Right renal cortex interstitium (tissue), 3 donors: ENCODE data around the gene COL23A1. TPM values are rescaled to one million over a fixed set of nuclear protein-coding genes. Genes with fewer than 3 reads are reported as not detected.
"Not testable (repeated sequence)": the region's sequence is repeated elsewhere in the genome, so short reads cannot be mapped to it uniquely, and the experiment has no call there.

Experiments used
- DNase-seq, 3 donors: peaks; one replicate each; pipeline ENCODE4 v3.0.0-alpha.2; 2013; ENCODE audit warnings: low read depth in 3 of 3, low spot score in 2 of 3
- polyA plus RNA-seq, 3 donors: library from polyadenylated mRNA; unstranded; fragments of 120-200 nt; gene quantifications; one replicate each; pipeline ENCODE4 v1.2.1, GENCODE V29; 2013; ENCODE audit not compliant: insufficient read length in 3 of 3

COL23A1 gene
- polyA plus RNA-seq, 3 donors: 4.8 to 5.2 (median 4.9) TPM

- DNase-seq: not testable (repeated sequence)
These were observed 103.2 kb downstream of the COL23A1 start for GRCh38 chr5:178486878-178487512.

GRCh38 chr5:178486239-178486641 is 104.0 kb downstream of the COL23A1 start:
- DNase-seq: no peak

- DNase-seq: no peak
These were observed 106.6 kb downstream of the COL23A1 start for GRCh38 chr5:178483620-178484019.

- no peak for DNase-seq
These were observed 110.9 kb downstream of the COL23A1 start for GRCh38 chr5:178479261-178479660.

- DNase-seq: no peak
These were observed 111.8 kb downstream of the COL23A1 start for GRCh38 chr5:178478370-178478769.

- DNase-seq: no peak
These were observed 112.4 kb downstream of the COL23A1 start for GRCh38 chr5:178477802-178478201.

GRCh38 chr5:178476972-178477754 is 113.0 kb downstream of the COL23A1 start:
- DNase-seq: no peak

GRCh38 chr5:178476531-178476930 is 113.7 kb downstream of the COL23A1 start:
- DNase-seq: no peak

GRCh38 chr5:178475422-178475821 is 114.8 kb downstream of the COL23A1 start:
- no peak for DNase-seq

GRCh38 chr5:178474562-178475184 is 115.5 kb downstream of the COL23A1 start:
- DNase-seq: no peak

GRCh38 chr5:178473854-178474253 is 116.3 kb downstream of the COL23A1 start:
- no peak for DNase-seq

GRCh38 chr5:178472138-178472537 is 118.1 kb downstream of the COL23A1 start:
- no peak for DNase-seq

- no peak for DNase-seq
These were observed 118.5 kb downstream of the COL23A1 start for GRCh38 chr5:178471711-178472110.

- no peak for DNase-seq
These were observed 119.5 kb downstream of the COL23A1 start for GRCh38 chr5:178470760-178471025.

GRCh38 chr5:178469975-178470759 is 120.0 kb downstream of the COL23A1 start:
- DNase-seq: no peak

GRCh38 chr5:178469011-178469974 is 120.9 kb downstream of the COL23A1 start:
- no peak for DNase-seq

GRCh38 chr5:178468196-178468685 is 122.0 kb downstream of the COL23A1 start:
- no peak for DNase-seq

GRCh38 chr5:178467568-178468195 is 122.5 kb downstream of the COL23A1 start:
- DNase-seq: no peak

- no peak for DNase-seq
These were observed 123.0 kb downstream of the COL23A1 start for GRCh38 chr5:178467205-178467567.

GRCh38 chr5:178466342-178466741 is 123.9 kb downstream of the COL23A1 start:
- no peak for DNase-seq
